AG04450 (cell line): ENCODE data around the gene TTLL11. TPM values are rescaled to one million over a fixed set of nuclear protein-coding genes. Genes with fewer than 3 reads are reported as not detected.

Source experiments
- CTCF ChIA-PET: fragments of 300-600, 350-600 bp; formaldehyde crosslinking; extraction: SDS; loops from one replicate; lab custom pipeline; 2022; ENCODE audit warnings: antibody characterized with exemption, inconsistent platforms; lab: Charles Lee
- POLR2A ChIA-PET: fragments of 350-600 bp; formaldehyde crosslinking; extraction: SDS; loops from one replicate; lab custom pipeline; 2021; ENCODE audit warnings: antibody characterized with exemption, inconsistent platforms; lab: Yijun Ruan, JAX
- DNase-seq: peaks from one replicate; pipeline ENCODE4 v3.0.0-alpha.2; 2011; ENCODE audit warnings: low read depth, low spot score
- H3K27ac ChIP-seq: one replicate; pipeline ENCODE4 v1.5.1; 2012; ENCODE audit warnings: low read depth, low read length, control low read depth
- H3K27me3 ChIP-seq: one replicate; pipeline ENCODE4 v1.6.0; 2012; ENCODE audit warnings: low read length; ENCODE audit not compliant: control insufficient read depth, insufficient read depth
- H3K4me3 ChIP-seq: 2 replicates; pipeline ENCODE4 v1.5.1; 2011; ENCODE audit warnings: mild to moderate bottlenecking, low read depth, low read length, control low read depth
- H3K9me3 ChIP-seq: 2 replicates; pipeline ENCODE4 v1.5.1; 2012; ENCODE audit warnings: low read length; ENCODE audit not compliant: control insufficient read depth, insufficient read depth
- polyA plus RNA-seq: library from polyadenylated mRNA; depleted of rRNA; stranded (reverse); fragments of >200 nt; gene quantifications from 2 replicates; pipeline ENCODE4 v1.2.3, GENCODE V29; 2011
- TF ChIP-seq, protein P1 (sequence below): IDR thresholded peaks from 2 replicates; pipeline ENCODE4 v1.5.1; 2011; ENCODE audit warnings: low read depth, low read length, control low read depth, inconsistent platforms

Gene TTLL11
- polyA plus RNA-seq, 1 experiment = 4.6 TPM

GRCh38 chr9:121827251-121827967, 265.7 kb downstream of the TTLL11 start:
- H3K27me3 ChIP-seq = peaks cover 7% of the 10 kb centered on the region
- no peaks in the 10 kb centered on the region for H3K9me3 ChIP-seq
- DNase-seq = no peak
- no peak overlapping the region for H3K4me3 ChIP-seq
- TF ChIP-seq, protein P1, sequence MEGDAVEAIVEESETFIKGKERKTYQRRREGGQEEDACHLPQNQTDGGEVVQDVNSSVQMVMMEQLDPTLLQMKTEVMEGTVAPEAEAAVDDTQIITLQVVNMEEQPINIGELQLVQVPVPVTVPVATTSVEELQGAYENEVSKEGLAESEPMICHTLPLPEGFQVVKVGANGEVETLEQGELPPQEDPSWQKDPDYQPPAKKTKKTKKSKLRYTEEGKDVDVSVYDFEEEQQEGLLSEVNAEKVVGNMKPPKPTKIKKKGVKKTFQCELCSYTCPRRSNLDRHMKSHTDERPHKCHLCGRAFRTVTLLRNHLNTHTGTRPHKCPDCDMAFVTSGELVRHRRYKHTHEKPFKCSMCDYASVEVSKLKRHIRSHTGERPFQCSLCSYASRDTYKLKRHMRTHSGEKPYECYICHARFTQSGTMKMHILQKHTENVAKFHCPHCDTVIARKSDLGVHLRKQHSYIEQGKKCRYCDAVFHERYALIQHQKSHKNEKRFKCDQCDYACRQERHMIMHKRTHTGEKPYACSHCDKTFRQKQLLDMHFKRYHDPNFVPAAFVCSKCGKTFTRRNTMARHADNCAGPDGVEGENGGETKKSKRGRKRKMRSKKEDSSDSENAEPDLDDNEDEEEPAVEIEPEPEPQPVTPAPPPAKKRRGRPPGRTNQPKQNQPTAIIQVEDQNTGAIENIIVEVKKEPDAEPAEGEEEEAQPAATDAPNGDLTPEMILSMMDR = no peak
- ChIA-PET CTCF (no interaction called here), POLR2A (no interaction called here)
- no peak overlapping the region for H3K27ac ChIP-seq

- CTCF ChIA-PET = no interaction called here
- TF ChIP-seq, protein P1 = no peak
- POLR2A ChIA-PET = no interaction called here
Observed at GRCh38 chr9:121826711-121827110, 266.4 kb downstream of the TTLL11 start.

DNA sequence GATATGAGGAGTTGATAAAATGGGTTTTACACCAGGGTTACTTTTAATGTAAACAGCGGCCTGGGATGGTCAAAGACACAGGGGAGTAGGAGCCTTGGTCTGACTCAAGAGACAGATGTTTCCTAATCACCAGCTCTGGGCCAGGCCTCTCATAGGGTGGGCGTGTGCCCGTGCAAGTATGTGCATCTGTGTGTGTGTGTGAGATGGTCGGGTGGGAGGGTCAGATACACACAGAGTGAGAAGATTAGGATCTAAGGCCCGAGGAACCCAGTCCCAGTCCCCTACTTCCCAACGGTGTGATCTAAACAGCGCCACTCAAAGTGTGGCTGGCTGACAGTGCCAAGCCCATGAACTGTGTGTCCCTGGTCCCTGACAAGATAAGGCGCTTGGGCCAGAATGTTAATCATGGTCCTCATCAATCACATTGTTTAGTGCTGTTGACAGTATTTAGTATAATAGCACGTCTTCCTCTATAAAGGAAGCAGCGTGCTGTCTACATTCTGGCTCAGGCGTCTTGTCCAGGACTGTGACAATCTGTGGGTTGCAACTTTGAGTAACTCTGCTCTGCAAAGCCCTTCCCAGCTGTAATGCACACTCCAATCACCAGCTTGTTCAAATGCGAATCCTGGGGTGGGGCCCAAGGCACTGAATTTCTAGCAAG, 267.9 kb downstream of the TTLL11 start:
- no peak for DNase-seq
- Histone ChIP-seq H3K27ac (no peak overlapping the region), H3K27me3 (peaks cover 2% of the 10 kb centered on the region), H3K9me3 (no peaks in the 10 kb centered on the region), H3K4me3 (no peak overlapping the region)
- CTCF ChIA-PET = no interaction called here
- TF ChIP-seq, protein P1 = no peak
- POLR2A ChIA-PET = no interaction called here

More at GRCh38 chr9:121826711-121827110, 266.4 kb downstream of the TTLL11 start:
- no peak for DNase-seq
- Histone ChIP-seq H3K27me3 (peaks cover 7% of the 10 kb centered on the region), H3K4me3 (no peak overlapping the region), H3K9me3 (no peaks in the 10 kb centered on the region), H3K27ac (no peak overlapping the region)

DNA sequence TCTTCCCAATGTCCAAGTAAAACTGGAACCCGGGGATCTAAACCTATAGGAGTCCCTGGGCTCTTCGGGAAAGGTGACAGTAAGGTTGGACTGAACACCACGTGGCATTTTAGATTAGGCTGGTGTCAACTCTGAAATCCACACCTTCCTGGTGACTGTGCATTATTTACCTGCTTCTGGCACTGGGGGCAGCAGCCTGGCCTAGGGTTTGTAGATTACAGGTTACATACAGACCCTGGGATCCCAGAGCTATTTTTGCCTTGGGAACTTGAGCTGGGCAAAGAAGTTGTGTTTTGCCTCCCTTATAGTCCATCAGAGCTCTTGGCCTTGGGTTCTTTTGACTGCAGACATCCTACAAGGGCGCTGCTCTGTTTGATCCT, 268.5 kb downstream of the TTLL11 start:
- DNase-seq = no peak
- Histone ChIP-seq H3K27me3 (peaks cover 2% of the 10 kb centered on the region), H3K4me3 (no peak overlapping the region), H3K9me3 (no peaks in the 10 kb centered on the region), H3K27ac (no peak overlapping the region)
- CTCF ChIA-PET = no interaction called here
- TF ChIP-seq, protein P1 = no peak
- POLR2A ChIA-PET = no interaction called here
